GM19397 (cell line): ENCODE results near the gene UBR2.
"Not testable (repeated sequence)": the region's sequence is repeated elsewhere in the genome, so short reads cannot be mapped to it uniquely, and the experiment has no call there.

ENCODE experiments used
- ATAC-seq: cut with Tn5 transposase; IDR thresholded peaks from one replicate; pipeline ENCODE4 v1.9.1; 2021; ENCODE audit warnings: mild to moderate bottlenecking, moderate library complexity; ENCODE audit not compliant: unreplicated experiment

Gene UBR2

GRCh38 chr6:42616716-42617115, 52.9 kb downstream of the UBR2 start:
- ATAC-seq: no peak

- ATAC-seq: no peak
Observed at GRCh38 chr6:42618105-42618504, 54.3 kb downstream of the UBR2 start.

- ATAC-seq: no peak
Observed at GRCh38 chr6:42618686-42619085, 54.9 kb downstream of the UBR2 start.

GRCh38 chr6:42619963-42620362, 56.1 kb downstream of the UBR2 start:
- no peak for ATAC-seq

GRCh38 chr6:42624601-42625000, 60.8 kb downstream of the UBR2 start:
- no peak for ATAC-seq

GRCh38 chr6:42627044-42627443, 63.2 kb downstream of the UBR2 start:
- ATAC-seq: no peak

GRCh38 chr6:42627674-42628073, 63.8 kb downstream of the UBR2 start:
- no peak for ATAC-seq

GRCh38 chr6:42628604-42629003, 64.8 kb downstream of the UBR2 start:
- ATAC-seq: no peak

- ATAC-seq: no peak
Observed at GRCh38 chr6:42629845-42630244, 66.0 kb downstream of the UBR2 start.

GRCh38 chr6:42637681-42638080, 73.9 kb downstream of the UBR2 start:
- ATAC-seq: no peak

GRCh38 chr6:42642794-42643193, 79.0 kb downstream of the UBR2 start:
- no peak for ATAC-seq

- ATAC-seq: no peak
Observed at GRCh38 chr6:42644211-42644610, 80.4 kb downstream of the UBR2 start.

- no peak for ATAC-seq
Observed at GRCh38 chr6:42652024-42652746, 88.4 kb downstream of the UBR2 start.

- ATAC-seq: no peak
Observed at GRCh38 chr6:42653851-42654250, 90.0 kb downstream of the UBR2 start.

- no peak for ATAC-seq
Observed at GRCh38 chr6:42659806-42660205, 96.0 kb downstream of the UBR2 start.

GRCh38 chr6:42661540-42662153, 97.8 kb downstream of the UBR2 start:
- no peak for ATAC-seq

- no peak for ATAC-seq
Observed at GRCh38 chr6:42664718-42665117, 100.9 kb downstream of the UBR2 start.

- ATAC-seq: not testable (repeated sequence)
Observed at GRCh38 chr6:42674368-42674767, 110.5 kb downstream of the UBR2 start.

GRCh38 chr6:42674780-42675179, 111.0 kb downstream of the UBR2 start:
- ATAC-seq: no peak

GRCh38 chr6:42679358-42679757, 115.5 kb downstream of the UBR2 start:
- no peak for ATAC-seq

- ATAC-seq: no peak
Observed at GRCh38 chr6:42688281-42688680, 124.5 kb downstream of the UBR2 start.

- ATAC-seq: no peak
Observed at GRCh38 chr6:42689371-42689770, 125.5 kb downstream of the UBR2 start.
